22Rv1 (cell line): ENCODE results near the gene SDK2.

Experiments used
- CTCF ChIP-seq: fragments of 450-650 bp; IDR thresholded peaks from 2 replicates; pipeline ENCODE4 v1.5.1; 2017; ENCODE audit warnings: mild to moderate bottlenecking
- ZFX ChIP-seq: fragments of 450-650 bp; IDR thresholded peaks from 2 replicates; pipeline ENCODE4 v1.6.1; 2017; ENCODE audit warnings: antibody characterized with exemption, borderline replicate concordance

GRCh38 chr17:73584987-73585386 is 59.3 kb downstream of the SDK2 start:
- TF ChIP-seq ZFX (no peak), CTCF (no peak)
